Measurements from ENCODE around the gene HPCAL1.

Gene HPCAL1

DNA sequence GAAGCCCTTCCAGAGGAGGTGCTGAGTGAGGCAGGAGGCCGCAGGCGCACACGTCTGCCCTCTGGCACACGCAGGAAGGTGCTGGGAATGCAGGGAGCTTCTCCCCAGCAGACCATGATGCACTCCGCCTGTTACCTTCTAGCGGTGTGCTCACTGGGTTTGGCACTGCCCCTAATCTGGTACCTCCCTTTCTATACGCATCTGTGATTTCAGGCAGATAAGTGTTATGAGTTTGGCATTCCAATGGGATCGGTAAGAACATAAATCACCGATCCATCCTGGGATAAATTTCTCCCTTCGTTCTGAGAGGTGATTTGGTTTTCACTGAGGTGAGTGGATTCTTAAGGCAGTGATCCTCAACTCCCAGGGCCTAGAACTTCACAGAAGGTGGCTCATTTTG lies 110.8 kb downstream of the HPCAL1 start:
- no peak for DNase-seq
- no peak overlapping the region for H4K8ac ChIP-seq (ENCODE audit: low read depth, low read length)
- no peak overlapping the region for H3K27ac ChIP-seq (ENCODE audit: low read depth, low read length)
- peaks cover 2% of the 10 kb centered on the region in 2 experiments for H3K36me3 ChIP-seq (ENCODE audit: control insufficient read depth in 1 of 2, insufficient read depth in 2 of 2, low read length in 2 of 2)
- WGBS (ENCODE audit: extremely low coverage, insufficient coverage, insufficient read length), result no CpG with 5 or more reads among the region's 10 CpGs
- no peaks in the 10 kb centered on the region for H3K79me2 ChIP-seq (ENCODE audit: control insufficient read depth, insufficient read depth, low read length, poor library complexity)
- no peak overlapping the region for H3K4ac ChIP-seq (ENCODE audit: low read depth, low read length)
- H4K12ac ChIP-seq (ENCODE audit: low read depth, low read length), result no peak overlapping the region
- no peak overlapping the region for H3K18ac ChIP-seq (ENCODE audit: low read length)
- peaks cover 2 to 7% of the 10 kb centered on the region in 2 experiments for H3K4me1 ChIP-seq (ENCODE audit: control insufficient read depth in 1 of 2, insufficient read depth in 2 of 2, low read length in 2 of 2)
- H3K79me1 ChIP-seq (ENCODE audit: low read length), result no peaks in the 10 kb centered on the region
- H2AFZ ChIP-seq (ENCODE audit: insufficient read depth, low read length, poor library complexity), result no peak overlapping the region
- H3K4me2 ChIP-seq (ENCODE audit: low read length), result no peak overlapping the region
- no peak overlapping the region for H3K23ac ChIP-seq (ENCODE audit: low read length)
- H3K4me3 ChIP-seq (ENCODE audit: low read depth, low read length), result no peak overlapping the region
- H3K14ac ChIP-seq (ENCODE audit: low read length), result no peak overlapping the region
- H2AK5ac ChIP-seq (ENCODE audit: low read length), result no peak overlapping the region
- H4K91ac ChIP-seq (ENCODE audit: low read depth, low read length), result no peak overlapping the region
- no peak overlapping the region for H2BK120ac ChIP-seq (ENCODE audit: insufficient read depth, low read length, poor library complexity)
- H3K9ac ChIP-seq (ENCODE audit: low read length), result no peak overlapping the region
- H3K9me3 ChIP-seq (ENCODE audit: insufficient read depth, low read depth, low read length), result no peaks in the 10 kb centered on the region
- H3K27me3 ChIP-seq (ENCODE audit: insufficient read depth, low read length), result no peaks in the 10 kb centered on the region
- H2BK12ac ChIP-seq (ENCODE audit: low read length), result no peak overlapping the region
- no peak overlapping the region for H2BK5ac ChIP-seq (ENCODE audit: low read depth, low read length, poor library complexity)

DNA sequence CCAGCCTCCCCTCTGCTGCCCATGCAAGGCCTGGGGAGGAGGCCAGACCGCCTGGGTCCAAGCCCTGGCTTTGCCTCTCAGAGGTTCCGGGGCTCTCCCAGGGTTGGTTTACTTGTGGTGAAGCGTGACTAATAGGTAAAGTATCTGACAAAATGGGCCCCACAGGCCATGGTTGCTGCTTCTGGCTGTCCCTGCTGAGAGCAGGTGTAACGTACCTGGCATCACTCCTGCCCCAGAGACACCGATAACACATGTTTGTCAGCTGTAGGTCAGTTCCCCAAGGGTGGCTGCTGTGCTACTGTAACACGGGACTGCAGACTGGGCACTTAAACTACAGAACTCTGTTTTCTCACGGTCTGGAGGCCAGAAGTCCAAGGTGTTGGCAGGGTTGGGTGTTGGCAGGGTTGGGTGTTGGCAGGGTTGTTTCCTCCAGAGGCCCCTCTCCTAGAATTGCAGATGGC lies 111.3 kb downstream of the HPCAL1 start:
- Histone ChIP-seq H3K18ac (ENCODE audit: low read length) (no peak overlapping the region), H4K12ac (ENCODE audit: low read depth, low read length) (no peak overlapping the region), H3K79me2 (ENCODE audit: control insufficient read depth, insufficient read depth, low read length, poor library complexity) (no peaks in the 10 kb centered on the region), H2BK120ac (ENCODE audit: insufficient read depth, low read length, poor library complexity) (no peak overlapping the region), H3K4ac (ENCODE audit: low read depth, low read length) (no peak overlapping the region), H3K79me1 (ENCODE audit: low read length) (no peaks in the 10 kb centered on the region), H3K27ac (ENCODE audit: low read depth, low read length) (no peak overlapping the region), H4K91ac (ENCODE audit: low read depth, low read length) (no peak overlapping the region), H3K23ac (ENCODE audit: low read length) (no peak overlapping the region), H3K9me3 (ENCODE audit: insufficient read depth, low read depth, low read length) (no peaks in the 10 kb centered on the region), H3K36me3 (ENCODE audit: control insufficient read depth in 1 of 2, insufficient read depth in 2 of 2, low read length in 2 of 2) (peaks cover 2% of the 10 kb centered on the region in 2 experiments), H3K4me3 (ENCODE audit: low read depth, low read length) (no peak overlapping the region), H2BK5ac (ENCODE audit: low read depth, low read length, poor library complexity) (no peak overlapping the region), H2BK12ac (ENCODE audit: low read length) (no peak overlapping the region), H3K4me2 (ENCODE audit: low read length) (no peak overlapping the region), H3K27me3 (ENCODE audit: insufficient read depth, low read length) (no peaks in the 10 kb centered on the region), H4K8ac (ENCODE audit: low read depth, low read length) (no peak overlapping the region), H3K14ac (ENCODE audit: low read length) (no peak overlapping the region), H2AK5ac (ENCODE audit: low read length) (no peak overlapping the region), H3K4me1 (ENCODE audit: control insufficient read depth in 1 of 2, insufficient read depth in 2 of 2, low read length in 2 of 2) (peaks cover 0 to 4% of the 10 kb centered on the region in 2 experiments), H3K9ac (ENCODE audit: low read length) (no peak overlapping the region), H2AFZ (ENCODE audit: insufficient read depth, low read length, poor library complexity) (no peak overlapping the region)
- DNase-seq, result peak in 1 of 2 donors; percentile 28
- WGBS (ENCODE audit: extremely low coverage, insufficient coverage, insufficient read length), result no CpG with 5 or more reads among the region's 7 CpGs

DNA sequence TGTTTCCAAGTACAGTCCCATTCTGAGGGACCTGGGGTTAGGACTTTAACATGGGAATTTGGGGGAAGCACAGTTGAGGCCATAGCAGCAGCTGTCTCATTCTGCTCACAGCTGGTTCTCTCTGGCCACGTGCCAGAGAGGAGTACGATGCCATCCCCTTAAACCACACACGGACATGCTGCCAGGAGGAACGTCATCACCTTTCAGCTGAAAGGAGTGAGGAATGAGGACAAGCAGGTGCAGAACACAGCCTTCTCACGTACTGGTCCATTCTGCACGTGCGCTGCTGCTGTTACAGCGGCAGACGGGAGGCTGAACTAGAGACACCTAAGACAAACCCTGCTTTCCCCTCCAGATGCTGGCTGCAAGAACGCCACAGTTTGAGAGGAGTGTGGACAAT lies 111.9 kb downstream of the HPCAL1 start:
- WGBS (ENCODE audit: extremely low coverage, insufficient coverage, insufficient read length), result no CpG with 5 or more reads among the region's 10 CpGs
- peak in 1 of 2 donors; percentile 39 for DNase-seq
- Histone ChIP-seq H3K14ac (ENCODE audit: low read length) (no peak overlapping the region), H3K9ac (ENCODE audit: low read length) (no peak overlapping the region), H4K12ac (ENCODE audit: low read depth, low read length) (no peak overlapping the region), H3K27ac (ENCODE audit: low read depth, low read length) (no peak overlapping the region), H2BK120ac (ENCODE audit: insufficient read depth, low read length, poor library complexity) (no peak overlapping the region), H4K91ac (ENCODE audit: low read depth, low read length) (no peak overlapping the region), H2AK5ac (ENCODE audit: low read length) (no peak overlapping the region), H3K18ac (ENCODE audit: low read length) (no peak overlapping the region), H2BK12ac (ENCODE audit: low read length) (no peak overlapping the region), H4K8ac (ENCODE audit: low read depth, low read length) (no peak overlapping the region), H3K4me2 (ENCODE audit: low read length) (no peak overlapping the region), H2BK5ac (ENCODE audit: low read depth, low read length, poor library complexity) (no peak overlapping the region), H3K27me3 (ENCODE audit: insufficient read depth, low read length) (no peaks in the 10 kb centered on the region), H3K4me3 (ENCODE audit: low read depth, low read length) (peak overlapping the region; percentile 41), H3K4me1 (ENCODE audit: control insufficient read depth in 1 of 2, insufficient read depth in 2 of 2, low read length in 2 of 2) (peaks cover 0 to 1% of the 10 kb centered on the region in 2 experiments), H3K79me2 (ENCODE audit: control insufficient read depth, insufficient read depth, low read length, poor library complexity) (no peaks in the 10 kb centered on the region), H3K9me3 (ENCODE audit: insufficient read depth, low read depth, low read length) (no peaks in the 10 kb centered on the region), H3K4ac (ENCODE audit: low read depth, low read length) (no peak overlapping the region), H2AFZ (ENCODE audit: insufficient read depth, low read length, poor library complexity) (no peak overlapping the region), H3K23ac (ENCODE audit: low read length) (peak overlapping the region; percentile 47), H3K36me3 (ENCODE audit: control insufficient read depth in 1 of 2, insufficient read depth in 2 of 2, low read length in 2 of 2) (peaks cover 2% of the 10 kb centered on the region in 2 experiments), H3K79me1 (ENCODE audit: low read length) (no peaks in the 10 kb centered on the region)

DNA sequence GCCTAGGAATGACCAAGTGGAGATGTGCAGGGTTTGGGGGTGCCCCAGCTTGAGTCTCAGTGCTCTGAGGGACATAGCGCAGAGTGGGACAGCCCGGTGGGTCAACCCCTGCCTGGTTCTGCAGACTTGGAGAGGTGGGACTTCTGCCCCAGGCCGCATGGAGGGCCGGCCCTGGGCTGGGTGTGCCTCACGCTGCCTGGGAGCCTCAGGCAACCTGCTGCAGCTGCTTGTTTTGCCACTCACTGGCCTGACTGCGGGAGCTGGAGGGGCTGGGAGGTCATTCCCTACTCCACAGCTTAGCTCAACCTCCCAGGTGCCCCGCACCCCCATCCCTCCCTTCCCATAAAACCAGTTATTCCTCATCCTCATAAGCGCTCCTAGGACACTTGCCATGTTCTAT lies 112.3 kb downstream of the HPCAL1 start:
- H3K4me3 ChIP-seq (ENCODE audit: low read depth, low read length), result peak overlapping the region; percentile 41
- no peak overlapping the region for H3K4me2 ChIP-seq (ENCODE audit: low read length)
- H2BK12ac ChIP-seq (ENCODE audit: low read length), result no peak overlapping the region
- peaks cover 0 to 1% of the 10 kb centered on the region in 2 experiments for H3K4me1 ChIP-seq (ENCODE audit: control insufficient read depth in 1 of 2, insufficient read depth in 2 of 2, low read length in 2 of 2)
- H4K12ac ChIP-seq (ENCODE audit: low read depth, low read length), result no peak overlapping the region
- no peaks in the 10 kb centered on the region for H3K79me1 ChIP-seq (ENCODE audit: low read length)
- no peak overlapping the region for H2AFZ ChIP-seq (ENCODE audit: insufficient read depth, low read length, poor library complexity)
- no CpG with 5 or more reads among the region's 8 CpGs for WGBS (ENCODE audit: extremely low coverage, insufficient coverage, insufficient read length)
- no peak overlapping the region for H4K91ac ChIP-seq (ENCODE audit: low read depth, low read length)
- no peaks in the 10 kb centered on the region for H3K27me3 ChIP-seq (ENCODE audit: insufficient read depth, low read length)
- H3K23ac ChIP-seq (ENCODE audit: low read length), result no peak overlapping the region
- H3K18ac ChIP-seq (ENCODE audit: low read length), result no peak overlapping the region
- no peak overlapping the region for H4K8ac ChIP-seq (ENCODE audit: low read depth, low read length)
- no peak overlapping the region for H2AK5ac ChIP-seq (ENCODE audit: low read length)
- no peaks in the 10 kb centered on the region for H3K79me2 ChIP-seq (ENCODE audit: control insufficient read depth, insufficient read depth, low read length, poor library complexity)
- H3K27ac ChIP-seq (ENCODE audit: low read depth, low read length), result no peak overlapping the region
- no peaks in the 10 kb centered on the region for H3K9me3 ChIP-seq (ENCODE audit: insufficient read depth, low read depth, low read length)
- H3K36me3 ChIP-seq (ENCODE audit: control insufficient read depth in 1 of 2, insufficient read depth in 2 of 2, low read length in 2 of 2), result peaks cover 3 to 5% of the 10 kb centered on the region in 2 experiments
- H3K14ac ChIP-seq (ENCODE audit: low read length), result no peak overlapping the region
- H2BK5ac ChIP-seq (ENCODE audit: low read depth, low read length, poor library complexity), result no peak overlapping the region
- H3K4ac ChIP-seq (ENCODE audit: low read depth, low read length), result no peak overlapping the region
- no peak overlapping the region for H3K9ac ChIP-seq (ENCODE audit: low read length)
- no peak overlapping the region for H2BK120ac ChIP-seq (ENCODE audit: insufficient read depth, low read length, poor library complexity)
- no peak for DNase-seq
